Central memory CD8-positive, alpha-beta T cell (primary cell): ENCODE data around the gene DPY30.

Experiments
- ATAC-seq: fragments of 150-1000 bp; cut with Tn5 transposase; replicated peaks from 2 replicates; pipeline ENCODE4 v1.10.0; 2022; ENCODE audit warnings: mild to moderate bottlenecking, moderate FRiP score, moderate number of reproducible peaks; ENCODE audit not compliant: poor library complexity, severe bottlenecking; ENCODE audit errors: extremely low read depth
- DNase-seq, 2 donors: peaks; one replicate each; pipeline ENCODE4 v3.0.0; 2021; ENCODE audit warnings: low spot score in 2 of 2
- H3K27ac Mint-ChIP-seq: one replicate; pipeline ENCODE4 v1.8.0; 2022; ENCODE audit warnings: low read depth, mild to moderate bottlenecking, moderate library complexity, mixed read lengths
- H3K27me3 Mint-ChIP-seq: one replicate; pipeline ENCODE4 v1.8.0; 2022; ENCODE audit warnings: mixed read lengths
- H3K36me3 Mint-ChIP-seq: one replicate; pipeline ENCODE4 v1.8.0; 2022; ENCODE audit warnings: mild to moderate bottlenecking, moderate library complexity, mixed read lengths; ENCODE audit not compliant: insufficient read depth
- H3K4me1 Mint-ChIP-seq: one replicate; pipeline ENCODE4 v1.8.0; 2022; ENCODE audit warnings: mixed read lengths
- H3K4me3 Mint-ChIP-seq: one replicate; pipeline ENCODE4 v1.8.0; 2022; ENCODE audit warnings: mild to moderate bottlenecking, moderate library complexity, mixed read lengths
- H3K9me3 Mint-ChIP-seq: one replicate; pipeline ENCODE4 v1.8.0; 2022; ENCODE audit warnings: mixed read lengths

DPY30 gene

DNA sequence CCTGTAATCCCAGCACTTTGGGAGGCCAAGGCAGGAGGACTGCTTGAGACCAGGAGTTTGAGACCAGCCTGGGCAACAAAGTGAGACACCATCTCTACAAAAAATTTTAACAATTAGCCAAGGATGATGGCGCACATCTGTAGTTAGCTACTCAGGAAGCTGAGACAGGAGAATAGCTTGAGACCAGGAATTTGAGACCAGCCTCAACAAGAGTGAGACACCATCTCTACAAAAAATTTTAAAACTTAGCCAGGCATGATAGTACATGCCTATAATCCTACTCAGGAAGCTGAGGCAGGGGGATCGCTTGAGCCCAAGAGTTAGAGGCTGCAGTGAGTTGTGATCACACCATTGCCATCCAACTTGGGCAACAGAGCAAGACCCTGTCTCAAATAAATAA lies 35.8 kb downstream of the DPY30 start:
- Mint-ChIP-seq H3K36me3 (peaks cover 6% of the 10 kb centered on the region), H3K4me1 (peaks cover 56% of the 10 kb centered on the region), H3K4me3 (no peak overlapping the region), H3K27me3 (no peaks in the 10 kb centered on the region), H3K27ac (no peak overlapping the region), H3K9me3 (no peaks in the 10 kb centered on the region)
- DNase-seq (no peak), ATAC-seq (no peak)

DNA sequence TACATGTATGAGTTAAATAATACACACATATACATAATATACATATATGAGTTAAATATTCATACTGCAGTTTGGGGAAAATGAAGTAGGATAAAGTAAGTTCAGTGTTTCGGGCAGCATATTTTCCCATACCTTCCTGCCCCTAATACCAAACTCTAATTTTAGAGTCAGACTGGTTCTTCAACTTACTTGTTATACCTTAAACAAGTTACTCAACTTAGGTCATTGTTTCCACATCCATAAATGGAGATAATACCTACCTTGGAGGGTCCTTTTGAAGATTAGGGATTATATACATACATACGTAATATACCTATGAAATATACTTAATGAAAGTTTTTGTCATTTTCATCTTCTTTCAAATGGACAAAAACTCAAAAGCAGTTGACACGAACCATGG lies 37.2 kb downstream of the DPY30 start:
- no peak for DNase-seq
- peaks cover 5% of the 10 kb centered on the region for H3K36me3 Mint-ChIP-seq
- H3K4me3 Mint-ChIP-seq = no peak overlapping the region
- H3K27me3 Mint-ChIP-seq = no peaks in the 10 kb centered on the region
- peaks cover 53% of the 10 kb centered on the region for H3K4me1 Mint-ChIP-seq
- H3K9me3 Mint-ChIP-seq = no peaks in the 10 kb centered on the region
- no peak for ATAC-seq
- no peak overlapping the region for H3K27ac Mint-ChIP-seq

DNA sequence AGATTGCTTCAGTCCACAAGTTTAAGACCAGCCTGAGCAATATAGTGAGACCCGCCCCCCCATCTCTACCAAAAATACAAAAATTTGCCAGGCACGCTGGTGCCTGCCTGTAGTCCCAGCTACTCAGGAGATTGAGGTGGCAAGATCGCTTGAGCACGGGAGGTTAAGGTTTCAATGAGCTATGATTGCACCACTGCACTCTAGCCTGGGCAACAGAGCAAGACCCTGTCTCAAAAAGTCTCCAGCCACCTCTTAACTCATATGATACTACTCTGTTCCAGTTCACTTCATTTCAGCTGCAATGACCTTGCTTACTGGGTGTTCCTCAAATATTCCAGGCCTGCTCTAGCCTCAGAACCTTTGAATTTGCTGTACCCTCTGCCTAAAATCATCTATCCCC lies 40.2 kb downstream of the DPY30 start:
- peaks cover 47% of the 10 kb centered on the region for H3K4me1 Mint-ChIP-seq
- no peaks in the 10 kb centered on the region for H3K27me3 Mint-ChIP-seq
- H3K27ac Mint-ChIP-seq = peak overlapping the region; percentile 2
- no peaks in the 10 kb centered on the region for H3K9me3 Mint-ChIP-seq
- DNase-seq (no peak), ATAC-seq (no peak)
- H3K4me3 Mint-ChIP-seq = no peak overlapping the region
- peaks cover 8% of the 10 kb centered on the region for H3K36me3 Mint-ChIP-seq

DNA sequence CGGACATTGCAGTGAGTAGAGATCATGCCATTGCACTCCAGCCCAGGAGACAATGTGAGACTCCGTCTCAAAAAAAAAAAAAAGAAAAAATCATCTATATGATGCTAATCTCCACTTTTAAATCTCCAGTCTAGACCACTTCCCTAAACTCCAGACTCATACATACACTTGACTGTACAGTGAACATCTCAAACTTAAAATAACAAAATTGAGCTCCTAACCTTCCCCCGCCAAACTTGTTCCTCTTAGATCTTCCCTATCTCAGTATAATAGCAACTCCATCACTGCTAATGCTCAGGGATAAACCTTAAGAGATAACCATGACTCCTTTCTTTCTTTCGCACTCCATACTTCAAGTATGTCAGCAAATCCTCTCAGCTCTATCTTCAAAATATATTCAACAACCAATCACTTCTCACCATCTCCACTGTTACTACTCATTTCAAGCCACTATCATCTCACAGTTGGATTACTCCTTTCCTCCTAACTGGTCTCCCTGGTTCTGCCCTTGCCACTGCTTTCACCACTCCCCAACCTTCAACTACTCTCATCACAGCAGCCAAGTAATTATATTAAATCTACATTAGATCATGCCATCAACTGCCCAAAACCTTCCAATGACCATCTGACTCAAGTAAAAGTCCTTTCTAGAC lies 40.7 kb downstream of the DPY30 start:
- DNase-seq = no peak
- no peaks in the 10 kb centered on the region for H3K27me3 Mint-ChIP-seq
- peaks cover 8% of the 10 kb centered on the region for H3K36me3 Mint-ChIP-seq
- peaks cover 43% of the 10 kb centered on the region for H3K4me1 Mint-ChIP-seq
- H3K27ac Mint-ChIP-seq = peak overlapping the region; percentile 2
- no peak overlapping the region for H3K4me3 Mint-ChIP-seq
- no peaks in the 10 kb centered on the region for H3K9me3 Mint-ChIP-seq
- no peak for ATAC-seq

DNA sequence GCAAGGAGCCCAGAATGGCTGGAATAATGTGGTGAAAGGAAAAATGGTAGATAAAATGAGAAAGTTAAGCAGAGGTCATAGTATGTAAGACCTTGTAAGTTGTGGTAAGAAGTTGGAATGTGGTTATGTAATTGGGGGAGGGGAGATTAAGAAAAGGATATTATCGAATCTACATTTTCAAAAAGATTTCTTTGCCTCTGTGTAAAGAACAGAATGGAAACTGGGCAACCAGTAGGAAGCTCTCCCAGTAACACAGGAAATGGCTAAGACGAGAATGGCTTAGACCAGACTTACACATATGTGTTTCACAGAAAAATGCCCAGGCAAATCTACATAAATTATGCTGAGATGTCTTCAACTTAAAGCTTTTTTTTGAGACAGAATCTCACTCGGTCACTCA lies 42.0 kb downstream of the DPY30 start:
- ATAC-seq (peak; percentile 65), DNase-seq (no peak)
- no peak overlapping the region for H3K4me3 Mint-ChIP-seq
- H3K36me3 Mint-ChIP-seq = peaks cover 9% of the 10 kb centered on the region
- H3K4me1 Mint-ChIP-seq = peaks cover 45% of the 10 kb centered on the region
- H3K27ac Mint-ChIP-seq = no peak overlapping the region
- no peaks in the 10 kb centered on the region for H3K27me3 Mint-ChIP-seq
- no peaks in the 10 kb centered on the region for H3K9me3 Mint-ChIP-seq

DNA sequence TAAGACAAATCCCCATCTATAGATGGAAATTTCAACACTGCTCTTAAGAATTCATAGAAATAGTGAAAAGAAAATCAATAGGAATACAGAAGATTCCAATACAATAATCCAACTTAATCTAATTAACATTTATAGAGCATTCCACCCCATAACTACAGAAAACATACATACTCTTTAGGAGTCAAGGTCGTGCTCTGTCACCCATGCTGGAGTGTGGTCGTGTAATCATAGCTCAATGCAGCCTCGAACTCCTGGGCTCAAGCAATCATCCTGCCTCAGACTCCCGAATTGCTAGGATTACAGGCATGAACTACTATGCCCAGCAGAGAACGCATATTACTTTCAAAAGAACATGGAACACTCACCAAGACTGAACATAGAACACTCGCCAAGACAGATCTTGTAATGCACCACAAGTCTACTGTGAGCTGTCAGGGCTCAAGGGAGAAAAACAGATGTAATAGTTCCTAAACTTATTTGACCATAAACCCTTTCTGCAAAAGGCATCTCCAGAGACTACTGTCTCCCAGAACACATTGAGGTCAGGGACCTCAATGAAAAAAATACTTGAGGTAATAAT lies 42.9 kb downstream of the DPY30 start:
- Mint-ChIP-seq H3K27me3 (no peaks in the 10 kb centered on the region), H3K4me1 (peaks cover 45% of the 10 kb centered on the region), H3K4me3 (no peak overlapping the region), H3K9me3 (no peaks in the 10 kb centered on the region), H3K27ac (peak overlapping the region; percentile 45), H3K36me3 (peaks cover 9% of the 10 kb centered on the region)
- DNase-seq (no peak), ATAC-seq (no peak)

DNA sequence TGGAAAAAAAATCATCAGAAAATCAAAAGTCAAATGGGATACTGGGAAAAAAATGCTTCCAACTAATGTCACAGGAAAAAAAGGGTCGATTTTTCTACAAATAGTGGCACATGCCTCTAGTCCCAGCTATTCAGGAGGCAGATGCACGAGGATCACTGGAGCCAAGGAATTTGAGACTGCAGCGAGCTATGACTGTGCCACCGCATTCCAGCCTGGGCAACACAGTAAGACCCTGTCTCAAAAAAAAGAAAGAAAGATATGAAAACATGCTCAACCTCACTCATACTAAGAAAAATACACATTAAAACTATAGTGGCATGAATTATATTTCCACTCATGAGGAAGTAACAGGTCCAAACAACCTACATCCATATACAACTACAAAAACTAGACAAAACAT lies 46.7 kb downstream of the DPY30 start:
- Mint-ChIP-seq H3K27ac (no peak overlapping the region), H3K4me3 (no peak overlapping the region), H3K9me3 (no peaks in the 10 kb centered on the region), H3K27me3 (no peaks in the 10 kb centered on the region), H3K36me3 (peaks cover 6% of the 10 kb centered on the region), H3K4me1 (peaks cover 40% of the 10 kb centered on the region)
- no peak for DNase-seq
- no peak for ATAC-seq

DNA sequence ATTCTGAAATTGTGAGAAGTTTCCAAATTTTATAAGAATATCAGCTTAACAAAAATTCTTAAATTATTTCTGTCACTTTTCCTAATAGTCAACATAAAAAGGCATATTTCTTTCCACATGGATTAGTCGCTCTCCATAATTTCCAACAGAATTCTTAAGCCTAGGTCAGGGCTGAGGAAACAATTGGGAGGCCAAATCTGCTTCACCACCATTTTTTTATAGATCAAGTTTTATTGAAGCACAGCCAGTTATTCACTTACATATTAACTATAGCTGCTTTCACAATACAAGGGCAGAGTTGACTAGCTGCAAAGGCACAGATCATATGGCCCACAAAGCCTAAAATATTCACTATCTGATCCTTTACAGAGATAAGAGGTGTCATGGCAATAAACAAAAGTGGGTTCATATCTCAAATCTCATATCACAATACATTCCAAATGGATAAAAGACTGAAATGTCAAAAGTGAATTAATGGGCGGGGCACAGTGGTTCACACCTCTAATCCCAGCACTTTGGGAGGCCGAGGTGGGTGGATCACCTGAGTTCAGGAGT lies 47.5 kb downstream of the DPY30 start:
- Mint-ChIP-seq H3K4me3 (no peak overlapping the region), H3K27me3 (no peaks in the 10 kb centered on the region), H3K36me3 (peaks cover 6% of the 10 kb centered on the region), H3K4me1 (peaks cover 39% of the 10 kb centered on the region), H3K27ac (no peak overlapping the region), H3K9me3 (no peaks in the 10 kb centered on the region)
- DNase-seq (no peak), ATAC-seq (no peak)

DNA sequence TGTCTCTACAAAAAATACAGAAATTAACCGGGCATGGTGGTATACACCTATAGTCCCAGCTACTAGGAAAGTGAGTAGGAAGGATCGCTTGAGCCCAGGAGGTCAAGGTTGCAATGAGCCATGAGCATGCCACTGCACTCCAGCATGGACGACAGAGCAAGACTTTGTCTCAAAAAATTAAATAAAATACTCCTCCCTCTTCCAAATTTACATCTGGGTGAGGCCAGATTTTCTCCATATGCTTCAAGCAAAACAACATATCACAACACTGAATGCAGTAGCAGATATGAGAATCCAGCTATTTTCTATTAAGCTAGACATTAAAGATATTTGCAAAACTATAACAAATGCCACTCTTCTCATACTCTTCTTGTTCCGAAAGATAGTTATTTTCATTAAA lies 49.7 kb downstream of the DPY30 start:
- Mint-ChIP-seq H3K4me1 (peaks cover 28% of the 10 kb centered on the region), H3K36me3 (peaks cover 3% of the 10 kb centered on the region), H3K4me3 (no peak overlapping the region), H3K27ac (no peak overlapping the region), H3K9me3 (no peaks in the 10 kb centered on the region), H3K27me3 (no peaks in the 10 kb centered on the region)
- DNase-seq (no peak), ATAC-seq (no peak)

DNA sequence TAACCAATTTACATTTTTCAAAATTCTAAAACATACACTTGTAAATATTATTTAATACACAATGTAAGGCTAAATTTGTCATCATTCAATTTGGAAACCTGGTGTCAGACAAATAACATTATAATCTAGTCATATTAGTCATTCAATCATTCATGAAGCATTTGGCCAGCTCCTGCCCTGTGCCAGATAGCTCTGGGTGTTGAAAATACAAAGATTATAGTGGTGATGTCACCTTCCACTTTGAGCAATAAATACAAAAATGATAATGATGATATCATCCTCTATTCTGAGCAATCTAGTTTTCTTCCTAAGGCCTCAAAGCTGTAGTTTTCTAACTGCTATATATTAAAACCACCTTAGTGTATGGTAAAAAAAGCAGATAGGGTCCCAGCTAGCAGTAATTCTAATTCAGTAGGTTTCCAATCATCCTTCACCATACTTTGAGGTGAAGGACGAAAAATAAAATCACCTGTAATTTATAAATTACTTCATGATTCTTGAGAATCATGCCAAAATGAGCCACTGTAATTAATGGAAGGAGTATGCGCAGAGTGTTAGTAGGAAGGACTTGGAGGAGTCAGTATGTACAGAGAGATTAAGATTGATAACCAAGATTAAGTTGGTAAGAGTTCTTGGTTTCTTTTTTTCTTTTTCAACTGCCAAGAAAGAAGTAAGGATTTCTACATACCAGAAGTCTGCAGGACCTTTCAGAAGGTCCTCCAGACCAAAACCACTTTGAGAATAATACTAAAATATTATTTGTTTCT lies 52.0 kb downstream of the DPY30 start:
- Mint-ChIP-seq H3K27ac (no peak overlapping the region), H3K27me3 (no peaks in the 10 kb centered on the region), H3K4me1 (peaks cover 29% of the 10 kb centered on the region), H3K36me3 (peaks cover 2% of the 10 kb centered on the region), H3K4me3 (no peak overlapping the region), H3K9me3 (no peaks in the 10 kb centered on the region)
- DNase-seq (no peak), ATAC-seq (no peak)

DNA sequence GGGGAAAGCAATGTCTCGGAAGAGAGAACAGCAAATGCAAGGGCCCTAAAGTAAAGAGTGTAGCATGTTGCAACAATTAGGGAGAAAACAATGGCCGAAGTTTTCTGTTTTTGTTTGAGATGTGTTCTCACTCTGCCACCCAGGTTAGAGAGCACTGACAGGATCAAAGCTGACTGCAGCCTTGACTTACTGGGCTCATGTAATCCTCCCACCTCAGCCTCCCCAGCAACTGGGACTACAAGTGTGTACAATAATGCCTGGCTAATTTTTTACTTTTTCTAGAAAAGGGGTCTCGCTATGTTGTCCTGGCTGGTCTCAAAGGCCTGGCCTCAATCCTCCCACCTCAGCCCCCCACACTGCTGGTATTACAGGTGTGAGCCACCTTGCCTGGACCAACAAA lies 52.7 kb downstream of the DPY30 start:
- DNase-seq (no peak), ATAC-seq (no peak)
- no peak overlapping the region for H3K4me3 Mint-ChIP-seq
- no peak overlapping the region for H3K27ac Mint-ChIP-seq
- H3K36me3 Mint-ChIP-seq = peaks cover 2% of the 10 kb centered on the region
- H3K27me3 Mint-ChIP-seq = no peaks in the 10 kb centered on the region
- H3K4me1 Mint-ChIP-seq = peaks cover 29% of the 10 kb centered on the region
- H3K9me3 Mint-ChIP-seq = no peaks in the 10 kb centered on the region

DNA sequence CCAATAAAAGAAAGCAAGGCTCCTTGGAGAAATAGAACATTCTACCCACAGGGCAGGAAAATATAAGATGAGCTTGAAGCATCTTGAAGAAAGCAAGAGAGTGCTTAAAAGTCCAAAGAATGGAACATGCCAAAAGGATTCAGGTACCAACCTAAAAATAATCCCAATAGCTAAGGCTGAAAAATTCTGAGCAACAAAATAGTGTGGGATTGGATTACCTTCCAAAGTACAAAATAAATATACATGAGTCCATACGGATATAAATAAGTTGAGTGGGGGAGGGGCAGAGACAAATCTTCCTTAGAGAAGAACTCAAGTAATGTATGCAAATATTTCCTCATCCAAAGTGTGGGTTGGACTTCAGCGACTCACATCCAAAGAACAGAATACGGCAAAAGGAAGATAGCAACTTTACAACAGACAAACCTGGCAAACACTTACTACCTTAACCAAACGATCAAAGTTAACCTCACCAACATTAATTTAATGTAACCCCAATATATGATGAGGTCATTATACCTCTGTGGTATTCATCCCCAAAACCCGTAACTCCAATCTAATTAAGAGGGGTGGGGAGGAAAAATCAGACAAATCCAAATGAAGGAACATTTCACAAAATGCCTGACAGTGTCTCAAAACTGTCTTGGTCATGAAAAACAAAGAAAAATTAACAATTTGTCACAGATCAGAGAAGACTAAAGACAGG lies 55.7 kb downstream of the DPY30 start:
- no peak overlapping the region for H3K4me3 Mint-ChIP-seq
- no peak overlapping the region for H3K27ac Mint-ChIP-seq
- DNase-seq (no peak), ATAC-seq (no peak)
- H3K9me3 Mint-ChIP-seq = no peaks in the 10 kb centered on the region
- peaks cover 42% of the 10 kb centered on the region for H3K4me1 Mint-ChIP-seq
- H3K36me3 Mint-ChIP-seq = no peaks in the 10 kb centered on the region
- no peaks in the 10 kb centered on the region for H3K27me3 Mint-ChIP-seq
